Astrocyte (in vitro differentiated cells and primary cell): ENCODE data around the gene RAB6B. TPM values are rescaled to one million over a fixed set of nuclear protein-coding genes. Genes with fewer than 3 reads are reported as not detected.

Experiments
- DNase-seq: peaks from one replicate; pipeline ENCODE4 v3.0.0-alpha.2; 2010; ENCODE audit warnings: low read depth
- FAIRE-seq: peaks from 2 replicates; lab custom pipeline; 2011; peaks lifted over from hg19 to GRCh38; lab: Jason Lieb, UNC
- H2AFZ ChIP-seq: 2 replicates; pipeline ENCODE4 v1.6.0; 2012; ENCODE audit warnings: low read depth, low read length, inconsistent platforms
- H3K27ac ChIP-seq: 2 replicates; pipeline ENCODE4 v1.5.1; 2011; ENCODE audit warnings: low read depth, low read length, inconsistent platforms
- H3K27me3 ChIP-seq: 2 replicates; pipeline ENCODE4 v1.6.0; 2011; ENCODE audit warnings: low read length, inconsistent platforms; ENCODE audit not compliant: insufficient read depth
- H3K36me3 ChIP-seq: 2 replicates; pipeline ENCODE4 v1.5.1; 2011; ENCODE audit warnings: low read length, inconsistent platforms; ENCODE audit not compliant: insufficient read depth
- H3K4me1 ChIP-seq: 2 replicates; pipeline ENCODE4 v1.5.1; 2011; ENCODE audit warnings: low read length, inconsistent platforms; ENCODE audit not compliant: insufficient read depth
- H3K4me2 ChIP-seq: 2 replicates; pipeline ENCODE4 v1.6.0; 2012; ENCODE audit warnings: low read length, inconsistent platforms
- H3K4me3 ChIP-seq: 2 replicates; pipeline ENCODE4 v1.5.1; 2011; ENCODE audit warnings: low read depth, mild to moderate bottlenecking, low read length, inconsistent platforms; ENCODE audit not compliant: insufficient read depth
- H3K79me2 ChIP-seq: 2 replicates; pipeline ENCODE4 v1.6.0; 2012; ENCODE audit warnings: mild to moderate bottlenecking, low read length, inconsistent platforms; ENCODE audit not compliant: insufficient read depth
- H3K9ac ChIP-seq: 2 replicates; pipeline ENCODE4 v1.6.0; 2012; ENCODE audit warnings: mild to moderate bottlenecking, low read length, inconsistent platforms
- H3K9me3 ChIP-seq: 2 replicates; pipeline ENCODE4 v1.5.1; 2012; ENCODE audit warnings: low read depth, mild to moderate bottlenecking, low read length, inconsistent platforms; ENCODE audit not compliant: insufficient read depth
- H4K20me1 ChIP-seq: 2 replicates; pipeline ENCODE4 v1.6.0; 2012; ENCODE audit warnings: low read length, inconsistent platforms; ENCODE audit not compliant: insufficient read depth
- H3K27ac Mint-ChIP-seq: one replicate; pipeline ENCODE4 v1.8.0; 2021; ENCODE audit warnings: mild to moderate bottlenecking, mixed read lengths; ENCODE audit not compliant: unreplicated experiment
- H3K27me3 Mint-ChIP-seq: one replicate; pipeline ENCODE4 v1.8.0; 2021; ENCODE audit warnings: low read depth, mixed read lengths; ENCODE audit not compliant: unreplicated experiment
- H3K36me3 Mint-ChIP-seq: one replicate; pipeline ENCODE4 v1.8.0; 2021; ENCODE audit warnings: low read depth, mixed read lengths; ENCODE audit not compliant: unreplicated experiment
- H3K4me1 Mint-ChIP-seq: one replicate; pipeline ENCODE4 v1.8.0; 2021; ENCODE audit warnings: low read depth, mixed read lengths; ENCODE audit not compliant: unreplicated experiment
- H3K4me3 Mint-ChIP-seq: one replicate; pipeline ENCODE4 v1.8.0; 2021; ENCODE audit warnings: mild to moderate bottlenecking, moderate library complexity, mixed read lengths; ENCODE audit not compliant: unreplicated experiment
- H3K9me3 Mint-ChIP-seq: one replicate; pipeline ENCODE4 v1.8.0; 2021; ENCODE audit warnings: mild to moderate bottlenecking, mixed read lengths; ENCODE audit not compliant: unreplicated experiment
- EZH2 ChIP-seq: IDR thresholded peaks from 2 replicates; pipeline ENCODE4 v1.6.1; 2012; ENCODE audit warnings: mild to moderate bottlenecking, low read length, inconsistent platforms; ENCODE audit not compliant: insufficient read depth
- total RNA-seq: library from RNA; stranded (reverse); gene quantifications from 2 replicates; pipeline ENCODE4 v1.2.1, GENCODE V29; 2021
- TF ChIP-seq, protein P1 (sequence below): IDR thresholded peaks from 2 replicates; pipeline ENCODE4 v1.5.1; 2011; ENCODE audit warnings: low read depth, mild to moderate bottlenecking, inconsistent platforms, low read length, moderate library complexity; ENCODE audit not compliant: insufficient read depth

The RAB6B gene
- total RNA-seq, 1 donor from 2014 or later = 61.8 TPM

DNA sequence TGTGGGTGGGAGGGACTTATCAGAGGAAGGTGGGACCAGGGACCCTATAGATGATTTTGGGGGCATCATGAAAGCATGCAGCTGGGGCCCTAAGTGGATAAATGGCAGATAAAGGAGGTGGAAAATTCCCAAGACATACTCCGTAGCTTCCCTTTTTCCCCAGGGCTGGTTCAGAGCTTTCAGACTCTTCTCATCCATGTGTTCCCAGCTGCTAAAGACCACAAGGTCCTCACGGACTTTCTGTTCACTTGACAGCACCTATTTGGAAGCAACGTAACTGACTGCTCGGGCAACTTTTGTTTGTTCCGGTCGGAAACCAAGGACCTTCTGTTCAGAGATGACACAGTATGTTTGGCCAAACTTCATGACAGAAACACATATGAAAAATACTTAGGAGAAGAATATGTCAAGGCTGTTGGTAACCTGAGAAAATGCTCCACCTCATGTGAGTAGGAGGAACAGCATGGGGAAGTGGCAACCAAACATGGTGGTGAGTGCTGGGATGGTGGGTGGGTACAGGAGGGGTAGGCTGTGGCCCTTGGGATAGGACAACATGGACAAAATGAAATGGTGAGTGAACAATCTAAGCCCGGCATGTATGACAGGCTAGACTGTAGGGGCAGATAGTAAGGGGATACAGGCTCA, 118.8 kb downstream of the RAB6B start:
- Mint-ChIP-seq H3K4me1 (no peaks in the 10 kb centered on the region), H3K4me3 (no peak overlapping the region), H3K27ac (no peak overlapping the region), H3K27me3 (no peaks in the 10 kb centered on the region), H3K9me3 (no peaks in the 10 kb centered on the region), H3K36me3 (no peaks in the 10 kb centered on the region)
- Histone ChIP-seq H3K4me2 (no peak overlapping the region), H3K36me3 (no peaks in the 10 kb centered on the region), H3K79me2 (no peaks in the 10 kb centered on the region), H2AFZ (no peak overlapping the region), H3K27ac (no peak overlapping the region), H3K27me3 (no peaks in the 10 kb centered on the region), H3K9ac (no peak overlapping the region), H3K4me3 (no peak overlapping the region), H3K4me1 (no peaks in the 10 kb centered on the region), H4K20me1 (no peaks in the 10 kb centered on the region), H3K9me3 (no peaks in the 10 kb centered on the region)
- FAIRE-seq = no peak
- DNase-seq = no peak
- TF ChIP-seq, protein P1, sequence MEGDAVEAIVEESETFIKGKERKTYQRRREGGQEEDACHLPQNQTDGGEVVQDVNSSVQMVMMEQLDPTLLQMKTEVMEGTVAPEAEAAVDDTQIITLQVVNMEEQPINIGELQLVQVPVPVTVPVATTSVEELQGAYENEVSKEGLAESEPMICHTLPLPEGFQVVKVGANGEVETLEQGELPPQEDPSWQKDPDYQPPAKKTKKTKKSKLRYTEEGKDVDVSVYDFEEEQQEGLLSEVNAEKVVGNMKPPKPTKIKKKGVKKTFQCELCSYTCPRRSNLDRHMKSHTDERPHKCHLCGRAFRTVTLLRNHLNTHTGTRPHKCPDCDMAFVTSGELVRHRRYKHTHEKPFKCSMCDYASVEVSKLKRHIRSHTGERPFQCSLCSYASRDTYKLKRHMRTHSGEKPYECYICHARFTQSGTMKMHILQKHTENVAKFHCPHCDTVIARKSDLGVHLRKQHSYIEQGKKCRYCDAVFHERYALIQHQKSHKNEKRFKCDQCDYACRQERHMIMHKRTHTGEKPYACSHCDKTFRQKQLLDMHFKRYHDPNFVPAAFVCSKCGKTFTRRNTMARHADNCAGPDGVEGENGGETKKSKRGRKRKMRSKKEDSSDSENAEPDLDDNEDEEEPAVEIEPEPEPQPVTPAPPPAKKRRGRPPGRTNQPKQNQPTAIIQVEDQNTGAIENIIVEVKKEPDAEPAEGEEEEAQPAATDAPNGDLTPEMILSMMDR = no peak
- no peak for TF ChIP-seq EZH2

DNA sequence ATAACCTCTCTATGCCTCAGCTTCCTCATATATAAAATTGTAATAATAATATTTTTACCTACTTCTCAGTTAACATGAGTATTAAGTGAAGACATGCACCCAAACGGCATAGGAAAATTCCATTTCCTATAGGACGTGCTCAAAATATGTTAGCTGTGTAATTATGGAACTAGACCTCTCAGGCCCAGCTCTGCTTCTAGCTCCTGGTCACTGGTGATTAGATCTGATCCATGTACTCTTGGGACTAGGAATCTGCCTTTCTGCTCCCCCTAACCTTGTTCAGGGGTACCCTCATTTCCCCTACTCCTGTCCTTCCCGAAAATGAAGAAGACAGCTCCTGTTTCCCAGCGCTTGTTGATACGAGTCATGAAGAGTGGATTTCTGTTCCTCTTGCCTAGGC, 119.8 kb downstream of the RAB6B start:
- no peak overlapping the region for H2AFZ ChIP-seq
- H3K36me3 ChIP-seq = no peaks in the 10 kb centered on the region
- FAIRE-seq = no peak
- DNase-seq = no peak
- H3K27me3 ChIP-seq = no peaks in the 10 kb centered on the region
- Mint-ChIP-seq H3K27me3 (no peaks in the 10 kb centered on the region), H3K4me1 (no peaks in the 10 kb centered on the region), H3K27ac (no peak overlapping the region), H3K36me3 (no peaks in the 10 kb centered on the region), H3K4me3 (no peak overlapping the region), H3K9me3 (peaks cover 1% of the 10 kb centered on the region)
- no peak overlapping the region for H3K27ac ChIP-seq
- H3K9ac ChIP-seq = no peak overlapping the region
- TF ChIP-seq, protein P1 = no peak
- TF ChIP-seq EZH2 = no peak
- no peaks in the 10 kb centered on the region for H3K79me2 ChIP-seq
- no peaks in the 10 kb centered on the region for H4K20me1 ChIP-seq
- no peak overlapping the region for H3K4me2 ChIP-seq
- no peaks in the 10 kb centered on the region for H3K9me3 ChIP-seq
- H3K4me3 ChIP-seq = no peak overlapping the region
- H3K4me1 ChIP-seq = no peaks in the 10 kb centered on the region

DNA sequence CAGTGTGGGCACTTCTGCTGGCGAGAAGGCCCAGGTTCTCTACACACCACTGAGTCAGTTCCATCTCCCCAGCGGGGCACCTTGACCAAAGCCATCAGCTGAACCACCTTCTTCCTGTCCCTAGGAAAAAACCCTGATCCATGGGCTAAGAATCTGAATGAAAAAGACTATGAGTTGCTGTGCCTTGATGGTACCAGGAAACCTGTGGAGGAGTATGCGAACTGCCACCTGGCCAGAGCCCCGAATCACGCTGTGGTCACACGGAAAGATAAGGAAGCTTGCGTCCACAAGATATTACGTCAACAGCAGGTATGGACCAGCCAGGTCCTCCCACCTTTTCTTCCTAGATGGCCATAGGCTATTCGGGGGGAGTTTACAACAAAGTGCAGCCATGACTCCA, 120.4 kb downstream of the RAB6B start:
- DNase-seq (no peak), FAIRE-seq (no peak)
- H3K27me3 ChIP-seq = no peaks in the 10 kb centered on the region
- H3K79me2 ChIP-seq = no peaks in the 10 kb centered on the region
- no peaks in the 10 kb centered on the region for H3K9me3 ChIP-seq
- H3K4me3 Mint-ChIP-seq = no peak overlapping the region
- no peaks in the 10 kb centered on the region for H3K36me3 Mint-ChIP-seq
- no peaks in the 10 kb centered on the region for H3K4me1 Mint-ChIP-seq
- H3K4me1 ChIP-seq = no peaks in the 10 kb centered on the region
- TF ChIP-seq, protein P1 = no peak
- no peak for TF ChIP-seq EZH2
- no peak overlapping the region for H3K9ac ChIP-seq
- no peak overlapping the region for H2AFZ ChIP-seq
- H3K4me2 ChIP-seq = no peak overlapping the region
- H3K4me3 ChIP-seq = no peak overlapping the region
- no peaks in the 10 kb centered on the region for H4K20me1 ChIP-seq
- no peaks in the 10 kb centered on the region for H3K27me3 Mint-ChIP-seq
- H3K9me3 Mint-ChIP-seq = peaks cover 1% of the 10 kb centered on the region
- no peak overlapping the region for H3K27ac Mint-ChIP-seq
- no peaks in the 10 kb centered on the region for H3K36me3 ChIP-seq
- no peak overlapping the region for H3K27ac ChIP-seq
